DND-41 (cell line): ENCODE data around the gene MOCOS.

Source experiments
- CTCF ChIP-seq: IDR thresholded peaks from 2 replicates; pipeline ENCODE4 v1.5.1; 2012; ENCODE audit warnings: borderline replicate concordance, low read length, moderate library complexity, mild to moderate bottlenecking; ENCODE audit not compliant: poor library complexity, severe bottlenecking; ENCODE audit errors: extremely low read depth
- EZH2 ChIP-seq: IDR thresholded peaks from 3 replicates; pipeline ENCODE4 v1.6.1; 2012; ENCODE audit warnings: borderline replicate concordance, low read depth, mild to moderate bottlenecking, moderate library complexity, low read length, inconsistent platforms; ENCODE audit not compliant: severe bottlenecking

GRCh38 chr18:36175481-36175880, 11.8 kb upstream of the MOCOS start:
- no peak for TF ChIP-seq CTCF
- no peak for TF ChIP-seq EZH2
